LHCN-M2 (cell line): ENCODE data around the gene MAPK10. TPM values are rescaled to one million over a fixed set of nuclear protein-coding genes. Genes with fewer than 3 reads are reported as not detected.
"Not testable (repeated sequence)": the region's sequence is repeated elsewhere in the genome, so short reads cannot be mapped to it uniquely, and the experiment has no call there.

Source experiments
- DNase-seq: peaks from one replicate; pipeline ENCODE4 v3.0.0-alpha.2; 2012; ENCODE audit warnings: low read depth
- total RNA-seq: library from RNA; depleted of rRNA; stranded (reverse); fragments of >200 nt; gene quantifications from 2 replicates; pipeline ENCODE4 v1.2.3, GENCODE V29; 2014

The MAPK10 gene
- total RNA-seq, 1 experiment from 2014 or later, result 4.4 TPM

DNA sequence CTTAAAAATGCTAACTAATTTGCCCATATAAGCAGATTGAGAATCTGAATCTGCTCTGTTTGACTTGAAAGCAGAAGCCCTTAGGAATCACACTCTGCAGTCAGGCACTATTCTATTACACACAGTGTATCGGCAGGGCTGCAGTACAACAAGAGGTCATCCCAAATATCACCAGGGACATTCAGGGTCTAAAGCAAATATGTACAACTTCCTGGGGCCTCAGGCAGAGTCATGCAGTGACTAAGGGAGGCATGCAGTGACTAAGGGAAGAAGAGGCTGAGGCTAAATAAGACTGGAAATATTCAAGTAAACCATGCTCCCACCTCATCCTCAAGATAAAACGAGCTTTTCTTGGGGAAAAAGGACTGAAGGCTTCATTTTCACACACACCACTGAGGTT is 20.9 kb downstream of the MAPK10 start:
- DNase-seq, result peak; percentile 94

DNA sequence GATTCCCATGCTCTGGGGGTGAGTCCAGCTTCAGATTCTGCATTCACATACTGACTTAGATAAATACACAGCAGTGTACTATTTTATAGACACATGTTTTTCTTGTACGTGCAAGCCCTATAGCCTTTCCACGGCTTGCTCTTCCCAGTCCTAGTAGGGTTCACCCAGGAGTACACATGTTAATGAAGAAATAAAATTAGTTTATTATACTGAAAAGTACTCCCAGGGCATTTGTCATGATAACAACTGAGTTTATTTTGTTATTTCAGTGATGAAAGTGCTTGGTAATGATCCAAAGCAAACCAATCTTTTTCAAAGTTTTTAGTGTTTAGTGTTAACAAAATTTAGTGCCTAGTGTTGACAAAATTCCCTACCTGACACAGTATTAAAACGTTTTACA is 21.3 kb downstream of the MAPK10 start:
- no peak for DNase-seq

- DNase-seq, result peak; percentile 9
Measured at GRCh38 chr4:86334020-86334750, 25.7 kb downstream of the MAPK10 start.

DNA sequence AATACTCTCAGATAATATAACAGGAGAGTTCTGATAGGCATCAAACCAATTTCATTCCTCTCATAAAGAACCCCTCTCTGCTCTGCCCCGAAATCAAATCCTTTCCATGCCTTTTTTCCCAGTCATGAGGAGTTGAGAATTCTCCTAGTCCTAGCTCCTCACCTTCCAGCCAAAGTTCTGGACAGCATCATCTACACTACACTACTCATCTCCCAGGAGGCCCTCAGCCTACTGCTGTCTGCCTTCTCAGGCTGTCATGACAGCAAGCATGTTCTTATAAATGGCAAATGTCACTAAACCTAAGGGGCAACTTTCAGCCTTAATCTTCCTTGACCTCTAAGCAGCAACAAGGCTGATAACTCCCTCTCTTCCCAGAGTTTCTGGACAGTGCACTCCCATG is 26.6 kb downstream of the MAPK10 start:
- no peak for DNase-seq

DNA sequence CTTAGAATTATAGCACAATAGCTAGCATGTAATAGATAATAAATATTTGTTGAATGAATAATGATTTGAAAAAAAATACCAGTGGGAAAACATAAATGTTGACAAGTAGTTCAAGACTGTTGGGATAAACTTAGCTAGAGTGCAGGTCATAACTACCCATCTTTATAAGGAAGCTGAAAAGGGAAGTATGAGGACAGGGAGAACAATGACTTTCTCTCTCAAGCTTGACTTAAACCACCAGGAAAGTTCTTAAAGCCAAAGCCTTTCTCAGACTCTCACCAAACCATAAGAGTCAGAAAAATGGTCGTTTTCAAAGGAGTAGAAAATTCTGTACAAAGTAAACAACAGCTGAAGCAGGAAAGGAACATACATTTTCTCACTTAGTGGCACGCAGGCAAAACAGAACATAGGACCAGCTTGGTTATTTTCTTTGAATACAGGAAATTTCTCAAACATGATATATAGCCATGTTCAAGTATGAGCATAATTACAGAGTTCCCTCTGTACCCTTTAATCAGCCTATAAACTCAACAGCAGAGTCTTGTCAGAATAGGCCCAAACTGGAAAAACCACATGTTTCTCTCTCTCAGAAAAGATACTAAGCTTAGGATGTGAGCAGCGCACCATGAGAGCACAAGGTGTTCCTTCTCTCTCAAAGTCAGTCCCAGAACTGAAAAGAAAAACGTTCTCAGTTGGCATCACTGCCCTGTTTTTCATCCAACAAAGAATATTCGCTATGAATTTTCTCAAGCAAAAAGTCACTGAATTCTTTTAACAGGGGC is 28.7 kb downstream of the MAPK10 start:
- DNase-seq, result no peak

DNA sequence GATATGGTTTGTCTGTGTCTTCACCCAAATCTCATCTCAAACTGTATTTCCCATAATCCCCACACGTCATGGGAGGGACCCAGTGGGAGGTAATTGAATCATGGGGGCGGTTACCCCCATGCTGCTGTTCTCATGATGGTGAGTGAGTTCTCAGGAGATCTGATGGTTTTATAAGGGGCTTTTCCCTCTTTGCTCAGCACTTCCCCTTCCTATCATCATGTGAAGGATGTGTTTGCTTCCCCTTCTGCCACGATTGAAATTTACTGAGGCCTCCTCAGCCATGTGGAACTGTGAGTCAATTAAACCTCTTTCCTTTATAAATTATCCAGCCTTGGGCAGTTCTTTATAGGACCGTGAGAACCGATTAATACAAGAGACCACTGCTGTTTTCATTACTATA is 29.4 kb downstream of the MAPK10 start:
- not testable (repeated sequence) for DNase-seq

DNA sequence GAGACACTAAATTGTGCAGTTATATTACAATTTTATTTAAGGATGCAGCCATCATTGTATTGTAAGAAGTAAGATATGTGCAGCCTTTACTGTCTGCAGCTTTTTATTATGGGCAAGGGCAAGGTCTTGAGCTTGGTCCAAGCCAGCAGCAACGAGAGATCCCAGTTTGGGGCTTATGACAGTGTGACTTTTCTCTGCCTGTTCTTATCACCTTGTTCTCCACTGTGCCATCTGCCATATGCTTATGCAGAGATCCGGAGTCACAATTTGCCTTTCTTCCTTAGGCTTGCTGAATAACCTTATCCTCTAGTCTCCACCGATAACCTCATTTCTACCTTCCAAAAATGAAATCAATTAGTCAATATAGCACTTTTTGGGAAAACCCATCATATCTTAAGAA is 30.4 kb downstream of the MAPK10 start:
- no peak for DNase-seq

DNA sequence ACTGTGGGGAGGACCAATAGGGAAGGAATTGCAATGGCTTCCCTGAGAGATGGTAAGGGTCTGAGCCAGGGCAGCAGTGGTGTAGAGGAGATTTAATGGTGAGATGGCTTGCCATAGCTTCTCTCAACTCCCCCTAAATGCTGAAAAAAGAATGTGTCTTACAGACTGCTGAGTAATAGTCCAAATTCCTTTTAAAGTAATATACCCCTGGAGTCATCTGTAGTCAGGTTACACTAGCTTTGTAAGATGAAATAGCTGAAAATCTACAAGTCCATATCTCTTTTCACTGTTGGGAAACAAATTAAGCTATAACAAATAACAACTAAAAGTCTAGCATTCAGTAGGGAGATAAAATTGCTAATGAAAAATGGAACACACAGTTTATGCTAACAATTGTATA is 33.5 kb downstream of the MAPK10 start:
- DNase-seq, result peak; percentile 13

GRCh38 chr4:86319390-86319789 is 40.5 kb downstream of the MAPK10 start:
- no peak for DNase-seq

GRCh38 chr4:86315579-86315978 is 44.3 kb downstream of the MAPK10 start:
- DNase-seq, result no peak

DNA sequence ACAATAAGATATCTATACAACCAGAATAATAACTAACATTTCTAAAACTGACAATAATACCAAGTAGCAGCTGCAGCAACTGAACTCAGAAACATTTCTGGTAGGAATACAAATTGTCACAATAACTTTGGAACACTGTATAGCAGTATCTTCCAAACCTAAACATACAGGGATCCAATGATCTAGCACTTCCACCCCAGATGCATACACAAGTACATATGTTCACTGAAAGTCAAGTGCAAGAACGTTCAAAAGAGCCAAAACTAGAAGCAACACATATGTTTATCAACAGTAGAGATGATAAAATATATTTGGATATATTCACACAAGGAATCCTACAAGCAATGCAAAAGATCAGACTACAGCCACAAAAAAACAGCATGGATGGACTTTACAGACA is 46.2 kb downstream of the MAPK10 start:
- DNase-seq, result no peak

GRCh38 chr4:86307432-86307831 is 52.4 kb downstream of the MAPK10 start:
- DNase-seq, result peak; percentile 35

DNA sequence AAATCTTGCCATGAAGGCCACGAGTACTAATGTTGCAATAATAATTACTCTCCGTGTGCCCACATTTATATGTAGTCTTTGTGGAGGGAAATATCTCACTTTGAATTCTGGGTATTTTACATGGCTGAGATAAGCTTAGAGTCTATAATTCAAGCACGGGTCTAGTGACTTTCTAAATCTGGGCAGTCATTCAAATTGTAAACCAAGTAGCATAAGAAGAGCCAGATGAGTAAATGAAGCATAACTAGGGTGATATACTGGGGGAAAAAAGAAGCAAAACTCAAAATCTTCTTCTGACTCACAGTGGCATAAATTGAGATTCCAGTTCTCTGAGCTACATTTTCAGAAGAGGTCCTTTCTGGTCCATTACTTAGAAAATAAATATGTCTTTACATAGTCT is 53.0 kb downstream of the MAPK10 start:
- DNase-seq, result peak; percentile 73

GRCh38 chr4:86302830-86303229 is 57.0 kb downstream of the MAPK10 start:
- no peak for DNase-seq

- DNase-seq, result peak; percentile 22
Measured at GRCh38 chr4:86302251-86302650, 57.6 kb downstream of the MAPK10 start.

GRCh38 chr4:86300516-86300915 is 59.3 kb downstream of the MAPK10 start:
- no peak for DNase-seq

- DNase-seq, result no peak
Measured at GRCh38 chr4:86296865-86297264, 63.0 kb downstream of the MAPK10 start.

GRCh38 chr4:86294883-86295282 is 65.0 kb downstream of the MAPK10 start:
- no peak for DNase-seq

- DNase-seq, result no peak
Measured at GRCh38 chr4:86291180-86291579, 68.7 kb downstream of the MAPK10 start.

GRCh38 chr4:86286726-86287125 is 73.1 kb downstream of the MAPK10 start:
- DNase-seq, result no peak

GRCh38 chr4:86283371-86283770 is 76.5 kb downstream of the MAPK10 start:
- no peak for DNase-seq

DNA sequence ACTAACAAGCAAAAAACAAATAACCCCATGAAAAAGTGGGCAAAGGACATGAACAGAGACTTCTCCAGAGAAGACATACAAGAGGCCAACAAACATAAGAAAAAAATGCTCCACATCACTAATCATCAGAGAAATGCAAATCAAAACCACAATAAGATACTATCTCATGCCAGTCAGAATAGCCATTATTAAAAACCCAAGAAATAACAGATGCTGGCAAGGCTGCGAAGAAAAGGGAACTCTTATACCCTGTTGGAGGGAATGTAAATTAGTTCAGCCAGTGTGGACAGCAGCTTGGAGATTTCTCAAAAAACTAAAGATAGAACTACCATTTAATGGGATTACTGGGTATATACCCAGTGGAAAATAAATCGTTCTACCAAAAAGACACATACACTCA is 79.6 kb downstream of the MAPK10 start:
- DNase-seq, result no peak

GRCh38 chr4:86279293-86279960 is 80.4 kb downstream of the MAPK10 start:
- no peak for DNase-seq
